Kidney (tissue), 14 donors: Measurements from ENCODE around the gene MEIS2. TPM values are rescaled to one million over a fixed set of nuclear protein-coding genes. Genes with fewer than 3 reads are reported as not detected.

Source experiments
- DNase-seq, 5 donors: peaks; one replicate each; pipeline ENCODE4 v3.0.0-alpha.2; 2013 to 2020
- FAIRE-seq: peaks from 2 replicates; lab custom pipeline; 2012; peaks lifted over from hg19 to GRCh38; lab: Jason Lieb, UNC
- H3K27ac ChIP-seq, 2 donors: one replicate each; pipeline ENCODE4 v1.7.0; 2013; ENCODE audit warnings: low read depth in 2 of 2, low read length in 2 of 2, inconsistent platforms in 1 of 2
- H3K27me3 ChIP-seq: one replicate; pipeline ENCODE4 v1.7.1; 2013; ENCODE audit warnings: low read length, inconsistent platforms; ENCODE audit not compliant: control insufficient read depth, insufficient read depth
- H3K36me3 ChIP-seq, 3 donors: one replicate each; pipeline versions ENCODE4 v1.7.0 to v1.7.1; 2013; ENCODE audit warnings: low read length in 3 of 3, control low read depth in 1 of 3, inconsistent platforms in 1 of 3; ENCODE audit not compliant: insufficient read depth in 3 of 3, control insufficient read depth in 2 of 3
- H3K4me1 ChIP-seq, 3 donors: one replicate each; pipeline versions ENCODE4 v1.7.0 to v1.7.1; 2013; ENCODE audit warnings: low read length in 3 of 3, inconsistent platforms in 1 of 3, low read depth in 1 of 3; ENCODE audit not compliant: control insufficient read depth in 2 of 3, insufficient read depth in 2 of 3
- H3K4me3 ChIP-seq, 3 donors: one replicate each; pipeline versions ENCODE4 v1.7.0 to v1.8.1; 2013; ENCODE audit warnings: low read length in 3 of 3, control low read depth in 1 of 3, inconsistent platforms in 1 of 3
- H3K9ac ChIP-seq, 3 donors: one replicate each; pipeline versions ENCODE4 v1.7.0 to v1.7.1; 2013; ENCODE audit warnings: low read length in 3 of 3, control low read depth in 1 of 3, inconsistent platforms in 1 of 3
- H3K9me3 ChIP-seq, 3 donors: one replicate each; pipeline versions ENCODE4 v1.7.0 to v1.7.1; 2013; ENCODE audit warnings: low read length in 3 of 3, control low read depth in 1 of 3, inconsistent platforms in 1 of 3; ENCODE audit not compliant: control insufficient read depth in 2 of 3, insufficient read depth in 1 of 3
- CTCF ChIP-seq: IDR thresholded peaks from 3 replicates; pipeline ENCODE4 v1.5.1; 2012; ENCODE audit warnings: mild to moderate bottlenecking, moderate library complexity, borderline replicate concordance; ENCODE audit not compliant: insufficient read depth; ENCODE audit errors: extremely low read depth
- intact Hi-C: fragments of 100-400 bp; cut with DNase I; formaldehyde crosslinking; loops from one replicate; pipeline ENCODE4 v1.11.1; 2022
- polyA plus RNA-seq: library from polyadenylated mRNA; stranded (reverse); fragments of 350-450 nt; fragmentation: Illumina TruSeq; extraction: RNeasy Lipid Tissue Mini Kit (QIAGEN cat#74804); gene quantifications from one replicate; pipeline ENCODE4 v1.2.3, GENCODE V29; 2014; ENCODE audit warnings: low read depth, low replicate concordance; ENCODE audit not compliant: insufficient read depth
- total RNA-seq: library from RNA; stranded (reverse); fragmentation: NEBNext Ultra II Directional; extraction: Animal tissue kit (Norgen Biotek cat#: 25700); gene quantifications from one replicate; pipeline ENCODE4 v1.2.1, GENCODE V29; 2021
- donor health status: control.
- donor health status: control.
- donor health status: control.
- donor health status: control.
- donor health status: control.
- donor health status: DM: yes; HTN: yes; CAD: no.
- donor health status: Normal renal cell carcinoma (clear cell type).

MEIS2 gene
- total and polyA plus RNA-seq, 2 donors from 2014 or later: 14.7 to 50.9 TPM

- no peak overlapping the region for H3K27ac ChIP-seq
- H3K4me3 ChIP-seq: no peak overlapping the region
- intact Hi-C loops: no loop called here
- H3K9ac ChIP-seq: no peak overlapping the region
- no peaks in the 10 kb centered on the region for H3K36me3 ChIP-seq
- TF ChIP-seq CTCF: no peak
- no peaks in the 10 kb centered on the region for H3K27me3 ChIP-seq
- DNase-seq: peak in 2 of 5 donors; percentile 46 to 51
- H3K4me1 ChIP-seq: no peaks in the 10 kb centered on the region
- no peak for FAIRE-seq
- no peaks in the 10 kb centered on the region for H3K9me3 ChIP-seq
These were observed 159.6 kb downstream of the MEIS2 start for GRCh38 chr15:36940636-36941260.

GRCh38 chr15:36940219-36940618 is 160.1 kb downstream of the MEIS2 start:
- Histone ChIP-seq H3K36me3 (no peaks in the 10 kb centered on the region), H3K27me3 (no peaks in the 10 kb centered on the region), H3K9me3 (no peaks in the 10 kb centered on the region), H3K9ac (no peak overlapping the region), H3K4me3 (no peak overlapping the region), H3K27ac (no peak overlapping the region), H3K4me1 (no peaks in the 10 kb centered on the region)
- FAIRE-seq (no peak), DNase-seq (no peak)
- TF ChIP-seq CTCF: no peak
- intact Hi-C loops: no loop called here

GRCh38 chr15:36938764-36939163 is 161.6 kb downstream of the MEIS2 start:
- Histone ChIP-seq H3K9ac (no peak overlapping the region), H3K27ac (no peak overlapping the region), H3K27me3 (no peaks in the 10 kb centered on the region), H3K9me3 (no peaks in the 10 kb centered on the region), H3K4me3 (no peak overlapping the region), H3K36me3 (no peaks in the 10 kb centered on the region), H3K4me1 (no peaks in the 10 kb centered on the region)
- DNase-seq (no peak), FAIRE-seq (no peak)
- intact Hi-C loops: no loop called here
- TF ChIP-seq CTCF: no peak

- intact Hi-C loops: no loop called here
- no peak for TF ChIP-seq CTCF
- Histone ChIP-seq H3K4me3 (no peak overlapping the region), H3K27ac (no peak overlapping the region), H3K9me3 (no peaks in the 10 kb centered on the region), H3K27me3 (no peaks in the 10 kb centered on the region), H3K36me3 (no peaks in the 10 kb centered on the region), H3K9ac (no peak overlapping the region), H3K4me1 (no peaks in the 10 kb centered on the region)
- DNase-seq: no peak
- FAIRE-seq: no peak
These were observed 162.2 kb downstream of the MEIS2 start for GRCh38 chr15:36938131-36938530.
